GM18498 (cell line): ENCODE results near the gene NCBP1.
A peak's percentile ranks its signal among the peaks of the same experiment; 100 is the strongest.
"Not testable (repeated sequence)": the region's sequence is repeated elsewhere in the genome, so short reads cannot be mapped to it uniquely, and the experiment has no call there.

ENCODE experiments used
- ATAC-seq: cut with Tn5 transposase; IDR thresholded peaks from one replicate; pipeline ENCODE4 v1.9.1; 2021; ENCODE audit warnings: mild to moderate bottlenecking, moderate library complexity; ENCODE audit not compliant: unreplicated experiment

The NCBP1 gene

GRCh38 chr9:97668485-97668884 lies 34.9 kb downstream of the NCBP1 start:
- ATAC-seq = no peak

- no peak for ATAC-seq
These were observed 37.0 kb downstream of the NCBP1 start for GRCh38 chr9:97670586-97670985.

- ATAC-seq = no peak
These were observed 38.8 kb downstream of the NCBP1 start for GRCh38 chr9:97672403-97672802.

- ATAC-seq = no peak
These were observed 40.3 kb downstream of the NCBP1 start for GRCh38 chr9:97673922-97674321.

- ATAC-seq = peak; percentile 53
These were observed 42.0 kb downstream of the NCBP1 start for GRCh38 chr9:97675655-97676054.

- no peak for ATAC-seq
These were observed 48.6 kb downstream of the NCBP1 start for GRCh38 chr9:97682242-97682641.

GRCh38 chr9:97688654-97689053 lies 55.0 kb downstream of the NCBP1 start:
- ATAC-seq = no peak

GRCh38 chr9:97689401-97690180 lies 56.0 kb downstream of the NCBP1 start:
- ATAC-seq = no peak

- no peak for ATAC-seq
These were observed 61.1 kb downstream of the NCBP1 start for GRCh38 chr9:97694769-97695168.

- ATAC-seq = no peak
These were observed 61.8 kb downstream of the NCBP1 start for GRCh38 chr9:97695390-97695789.

- ATAC-seq = no peak
These were observed 62.6 kb downstream of the NCBP1 start for GRCh38 chr9:97695995-97696802.

GRCh38 chr9:97696803-97697601 lies 63.4 kb downstream of the NCBP1 start, which contains the start of gene XPA:
Gene XPA (minus strand): TSS chr9:97697340. CDS start chr9:97697292, 48 bp downstream.
- ATAC-seq = peak; percentile 92

- ATAC-seq = no peak
These were observed 64.2 kb downstream of the NCBP1 start for GRCh38 chr9:97697837-97698236.

GRCh38 chr9:97698865-97699264 lies 65.2 kb downstream of the NCBP1 start:
- no peak for ATAC-seq

- not testable (repeated sequence) for ATAC-seq
These were observed 65.7 kb downstream of the NCBP1 start for GRCh38 chr9:97699281-97699680.

GRCh38 chr9:97699824-97700223 lies 66.2 kb downstream of the NCBP1 start:
- not testable (repeated sequence) for ATAC-seq

- ATAC-seq = peak; percentile 53
These were observed 70.1 kb downstream of the NCBP1 start for GRCh38 chr9:97703437-97704344.

GRCh38 chr9:97704345-97704677 lies 70.7 kb downstream of the NCBP1 start:
- ATAC-seq = no peak

- ATAC-seq = no peak
These were observed 71.2 kb downstream of the NCBP1 start for GRCh38 chr9:97704851-97705250.

GRCh38 chr9:97705354-97705950 lies 71.8 kb downstream of the NCBP1 start:
- ATAC-seq = no peak
